SU-DHL-6 (cell line): ENCODE results near the gene REC114.

ENCODE experiments used
- CTCF ChIP-seq: fragments of 200-600 bp; sonication (generic); IDR thresholded peaks from one replicate; pipeline ENCODE4 v1.5.1; 2017; ENCODE audit warnings: antibody characterized with exemption, mild to moderate bottlenecking, low read length, moderate library complexity; ENCODE audit not compliant: insufficient read depth, poor library complexity, severe bottlenecking
- EZH2phosphoT487 ChIP-seq: fragments of 200-600 bp; sonication (generic), shearing (Covaris generic); conservative IDR thresholded peaks from 2 replicates; pipeline ENCODE4 v1.6.1; 2018; ENCODE audit warnings: mild to moderate bottlenecking, antibody characterized with exemption, low read length, moderate library complexity, mixed read lengths

DNA sequence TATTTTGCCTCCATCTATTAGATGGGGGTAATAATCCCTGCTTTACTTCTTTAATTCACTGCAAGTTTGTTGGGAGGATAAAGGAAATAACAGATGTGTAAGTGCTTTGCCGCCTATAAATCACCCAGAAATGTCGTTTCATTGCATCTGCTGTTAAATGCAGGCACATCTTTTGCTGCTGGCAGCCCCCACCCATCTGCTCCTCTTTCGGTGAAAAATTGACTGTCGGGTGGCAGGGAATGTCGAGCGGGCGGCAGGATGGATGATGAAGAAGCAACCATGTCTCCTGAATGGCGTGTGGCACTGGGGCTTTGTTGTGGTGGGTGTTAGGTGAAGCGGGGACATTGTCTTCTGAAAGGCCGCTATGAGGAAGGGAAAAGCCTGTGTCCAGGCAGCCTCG is 543 bp upstream of the REC114 start:
- TF ChIP-seq CTCF (no peak), EZH2phosphoT487 (no peak)
